Measurements from ENCODE around the gene FGF19. TPM values are rescaled to one million over a fixed set of nuclear protein-coding genes. Genes with fewer than 3 reads are reported as not detected.

Gene FGF19
- total and polyA plus RNA-seq, 5 donors: not detected

GRCh38 chr11:69682681-69683326, 21.0 kb downstream of the FGF19 start:
- no peaks in the 10 kb centered on the region for H3K4me1 ChIP-seq (ENCODE audit: control insufficient read depth, insufficient read depth, low read length)
- no peak for ATAC-seq
- no peaks in the 10 kb centered on the region for H3K27me3 ChIP-seq (ENCODE audit: control insufficient read depth, insufficient read depth)
- DNase-seq: no peak
- H3K9me3 ChIP-seq (ENCODE audit: control insufficient read depth, low read length): no peaks in the 10 kb centered on the region
- no peak overlapping the region for H3K4me3 ChIP-seq (ENCODE audit: low read length)
- intact Hi-C loops (cut with DNase I): loop anchor here in 1 of 4 donors (10.0 kb wide), 1 partner anchor 512 kb away; no protein-coding TSS in a partner anchor
- no peak overlapping the region for H3K27ac ChIP-seq (ENCODE audit: low read length)
- WGBS: 88% methylated on average over 7 of the region's 7 CpGs

- H3K9me3 ChIP-seq (ENCODE audit: control insufficient read depth, low read length): no peaks in the 10 kb centered on the region
- WGBS: 78% methylated on average over 6 of the region's 6 CpGs
- H3K27me3 ChIP-seq (ENCODE audit: control insufficient read depth, insufficient read depth): no peaks in the 10 kb centered on the region
- intact Hi-C loops (cut with DNase I): loop anchor here in 1 of 4 donors (10.0 kb wide), 1 partner anchor 513 kb away; no protein-coding TSS in a partner anchor
- no peaks in the 10 kb centered on the region for H3K4me1 ChIP-seq (ENCODE audit: control insufficient read depth, insufficient read depth, low read length)
- H3K27ac ChIP-seq (ENCODE audit: low read length): no peak overlapping the region
- no peak overlapping the region for H3K4me3 ChIP-seq (ENCODE audit: low read length)
- no peak for DNase-seq
- ATAC-seq: no peak
Observed at GRCh38 chr11:69682221-69682620, 21.6 kb downstream of the FGF19 start.

GRCh38 chr11:69680688-69681087, 23.1 kb downstream of the FGF19 start:
- Histone ChIP-seq H3K27ac (ENCODE audit: low read length) (no peak overlapping the region), H3K9me3 (ENCODE audit: control insufficient read depth, low read length) (no peaks in the 10 kb centered on the region), H3K4me3 (ENCODE audit: low read length) (no peak overlapping the region), H3K4me1 (ENCODE audit: control insufficient read depth, insufficient read depth, low read length) (no peaks in the 10 kb centered on the region), H3K27me3 (ENCODE audit: control insufficient read depth, insufficient read depth) (no peaks in the 10 kb centered on the region)
- intact Hi-C loops (cut with DNase I): loop anchor here in 1 of 4 donors (10.0 kb wide), 1 partner anchor 514 kb away; no protein-coding TSS in a partner anchor
- DNase-seq: no peak
- WGBS: 90% methylated on average over 5 of the region's 5 CpGs
- no peak for ATAC-seq

GRCh38 chr11:69677749-69678148, 26.1 kb downstream of the FGF19 start:
- intact Hi-C loops (cut with DNase I): no loop called here
- WGBS: 51% methylated on average over 2 of the region's 2 CpGs

GRCh38 chr11:69674886-69675714, 28.7 kb downstream of the FGF19 start, which contains the start of gene LTO1:
Gene LTO1 (minus strand): TSS chr11:69675353. CDS start chr11:69675239, 114 bp downstream.
- H3K27me3 ChIP-seq (ENCODE audit: control insufficient read depth, insufficient read depth): no peaks in the 10 kb centered on the region
- intact Hi-C loops (cut with DNase I): no loop called here
- ATAC-seq (peak; percentile 98 to 99), DNase-seq (peak; percentile 97 to 99 (median 99))
- 4% methylated on average over 72 of the region's 72 CpGs for WGBS
- no peaks in the 10 kb centered on the region for H3K9me3 ChIP-seq (ENCODE audit: control insufficient read depth, low read length)
- H3K27ac ChIP-seq (ENCODE audit: low read length): peak within 1 kb of the TSS; percentile 71
- H3K4me3 ChIP-seq (ENCODE audit: low read length): peak within 1 kb of the TSS; percentile 54
- H3K4me1 ChIP-seq (ENCODE audit: control insufficient read depth, insufficient read depth, low read length): peaks cover 3% of the 10 kb centered on the region

More at GRCh38 chr11:69677749-69678148, 26.1 kb downstream of the FGF19 start:
- no peak overlapping the region for H3K4me3 ChIP-seq (ENCODE audit: low read length)
- H3K27me3 ChIP-seq (ENCODE audit: control insufficient read depth, insufficient read depth): no peaks in the 10 kb centered on the region
- DNase-seq: no peak
- H3K4me1 ChIP-seq (ENCODE audit: control insufficient read depth, insufficient read depth, low read length): peaks cover 3% of the 10 kb centered on the region
- ATAC-seq: no peak
- H3K9me3 ChIP-seq (ENCODE audit: control insufficient read depth, low read length): no peaks in the 10 kb centered on the region
- no peak overlapping the region for H3K27ac ChIP-seq (ENCODE audit: low read length)

GRCh38 chr11:69674267-69674885, 29.4 kb downstream of the FGF19 start:
- H3K4me3 ChIP-seq (ENCODE audit: low read length): peak overlapping the region; percentile 54
- ATAC-seq (peak; percentile 8 to 53), DNase-seq (peak; percentile 72 to 80 (median 73))
- no peaks in the 10 kb centered on the region for H3K9me3 ChIP-seq (ENCODE audit: control insufficient read depth, low read length)
- intact Hi-C loops (cut with DNase I): no loop called here
- peak overlapping the region; percentile 71 for H3K27ac ChIP-seq (ENCODE audit: low read length)
- peaks cover 3% of the 10 kb centered on the region for H3K4me1 ChIP-seq (ENCODE audit: control insufficient read depth, insufficient read depth, low read length)
- no peaks in the 10 kb centered on the region for H3K27me3 ChIP-seq (ENCODE audit: control insufficient read depth, insufficient read depth)
- 17% methylated on average over 18 of the region's 18 CpGs for WGBS

- DNase-seq (peak in 1 of 3 donors; percentile 30), ATAC-seq (no peak)
- H3K27ac ChIP-seq (ENCODE audit: low read length): no peak overlapping the region
- 82% methylated on average over 10 of the region's 10 CpGs for WGBS
- H3K9me3 ChIP-seq (ENCODE audit: control insufficient read depth, low read length): no peaks in the 10 kb centered on the region
- intact Hi-C loops (cut with DNase I): no loop called here
- no peaks in the 10 kb centered on the region for H3K27me3 ChIP-seq (ENCODE audit: control insufficient read depth, insufficient read depth)
- H3K4me1 ChIP-seq (ENCODE audit: control insufficient read depth, insufficient read depth, low read length): peaks cover 3% of the 10 kb centered on the region
- H3K4me3 ChIP-seq (ENCODE audit: low read length): no peak overlapping the region
Observed at GRCh38 chr11:69671734-69672465, 31.9 kb downstream of the FGF19 start.

- no peaks in the 10 kb centered on the region for H3K9me3 ChIP-seq (ENCODE audit: control insufficient read depth, low read length)
- 28% methylated on average over 18 of the region's 18 CpGs for WGBS
- DNase-seq: peak; percentile 85 to 94 (median 94)
- H3K4me1 ChIP-seq (ENCODE audit: control insufficient read depth, insufficient read depth, low read length): peaks cover 3% of the 10 kb centered on the region
- no peaks in the 10 kb centered on the region for H3K27me3 ChIP-seq (ENCODE audit: control insufficient read depth, insufficient read depth)
- ATAC-seq: peak; percentile 65 to 67
- no peak overlapping the region for H3K27ac ChIP-seq (ENCODE audit: low read length)
- H3K4me3 ChIP-seq (ENCODE audit: low read length): no peak overlapping the region
- intact Hi-C loops (cut with DNase I): no loop called here
Observed at GRCh38 chr11:69670158-69670845, 33.5 kb downstream of the FGF19 start.

GRCh38 chr11:69669486-69669885, 34.3 kb downstream of the FGF19 start:
- intact Hi-C loops (cut with DNase I): loop anchor here in 2 of 4 donors (5.0 kb wide), 2 partner anchors 567 to 572 kb away; no protein-coding TSS in a partner anchor
- WGBS: 88% methylated on average over 19 of the region's 19 CpGs
- DNase-seq (peak in 2 of 3 donors; percentile 55 to 64), ATAC-seq (no peak)
- no peak overlapping the region for H3K27ac ChIP-seq (ENCODE audit: low read length)
- no peaks in the 10 kb centered on the region for H3K9me3 ChIP-seq (ENCODE audit: control insufficient read depth, low read length)
- H3K4me3 ChIP-seq (ENCODE audit: low read length): no peak overlapping the region
- H3K4me1 ChIP-seq (ENCODE audit: control insufficient read depth, insufficient read depth, low read length): peaks cover 3% of the 10 kb centered on the region
- no peaks in the 10 kb centered on the region for H3K27me3 ChIP-seq (ENCODE audit: control insufficient read depth, insufficient read depth)
